ENCODE data around the gene GCM1.

DNA sequence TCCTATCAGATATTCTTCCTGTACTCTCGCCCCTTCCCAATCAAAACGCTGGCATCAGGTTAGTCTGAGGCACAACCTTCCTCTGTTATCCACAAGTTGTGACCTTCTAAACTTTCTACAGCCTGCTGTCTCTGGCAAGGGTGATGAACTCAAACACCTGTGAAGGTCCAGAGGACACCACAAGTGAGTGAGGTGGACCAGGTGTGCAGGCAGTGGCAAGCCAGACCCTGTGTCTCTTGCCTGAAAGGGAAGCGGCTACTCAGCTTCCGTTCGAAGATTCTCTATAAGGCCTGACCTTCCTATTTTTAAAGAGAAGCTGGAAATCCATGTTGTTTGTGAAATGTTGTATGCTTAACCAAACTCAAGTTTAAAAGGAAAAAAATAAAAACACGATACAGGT lies 36.8 kb downstream of the GCM1 start:
- TF ChIP-seq POLR2A (IDR thresholded peaks at IDR 0.05), result no peak
- TF ChIP-seq, protein P1, sequence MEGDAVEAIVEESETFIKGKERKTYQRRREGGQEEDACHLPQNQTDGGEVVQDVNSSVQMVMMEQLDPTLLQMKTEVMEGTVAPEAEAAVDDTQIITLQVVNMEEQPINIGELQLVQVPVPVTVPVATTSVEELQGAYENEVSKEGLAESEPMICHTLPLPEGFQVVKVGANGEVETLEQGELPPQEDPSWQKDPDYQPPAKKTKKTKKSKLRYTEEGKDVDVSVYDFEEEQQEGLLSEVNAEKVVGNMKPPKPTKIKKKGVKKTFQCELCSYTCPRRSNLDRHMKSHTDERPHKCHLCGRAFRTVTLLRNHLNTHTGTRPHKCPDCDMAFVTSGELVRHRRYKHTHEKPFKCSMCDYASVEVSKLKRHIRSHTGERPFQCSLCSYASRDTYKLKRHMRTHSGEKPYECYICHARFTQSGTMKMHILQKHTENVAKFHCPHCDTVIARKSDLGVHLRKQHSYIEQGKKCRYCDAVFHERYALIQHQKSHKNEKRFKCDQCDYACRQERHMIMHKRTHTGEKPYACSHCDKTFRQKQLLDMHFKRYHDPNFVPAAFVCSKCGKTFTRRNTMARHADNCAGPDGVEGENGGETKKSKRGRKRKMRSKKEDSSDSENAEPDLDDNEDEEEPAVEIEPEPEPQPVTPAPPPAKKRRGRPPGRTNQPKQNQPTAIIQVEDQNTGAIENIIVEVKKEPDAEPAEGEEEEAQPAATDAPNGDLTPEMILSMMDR (IDR thresholded peaks at IDR 0.05), result no peak
